Lung microvascular endothelial cell (primary cell): Measurements from ENCODE around the gene FOXP1. TPM values are rescaled to one million over a fixed set of nuclear protein-coding genes. Genes with fewer than 3 reads are reported as not detected.

Experiments used
- DNase-seq, 2 donors: peaks; one replicate each; pipeline versions ENCODE4 v3.0.0 to v3.0.0-alpha.2; 2010; ENCODE audit warnings: low read depth in 2 of 2
- total RNA-seq: library from RNA; depleted of rRNA; stranded (reverse); fragments of >200 nt; gene quantifications from 2 replicates; pipeline ENCODE4 v1.2.1, GENCODE V29; 2014

FOXP1 gene
- total RNA-seq, 1 donor from 2014 or later, result 75.2 TPM

GRCh38 chr3:70952033-70952747, 631.3 kb downstream of the FOXP1 start:
- no peak for DNase-seq

GRCh38 chr3:70951316-70951715, 632.2 kb downstream of the FOXP1 start:
- DNase-seq, result no peak

- no peak for DNase-seq
Observed at GRCh38 chr3:70947579-70947978, 635.9 kb downstream of the FOXP1 start.

- no peak for DNase-seq
Observed at GRCh38 chr3:70943886-70944285, 639.6 kb downstream of the FOXP1 start.

GRCh38 chr3:70933105-70933810, 650.3 kb downstream of the FOXP1 start:
- DNase-seq, result peak; percentile 48 to 78

- DNase-seq, result no peak
Observed at GRCh38 chr3:70930066-70930465, 653.5 kb downstream of the FOXP1 start.

GRCh38 chr3:70927239-70927638, 656.3 kb downstream of the FOXP1 start:
- DNase-seq, result no peak

GRCh38 chr3:70926835-70927234, 656.7 kb downstream of the FOXP1 start:
- no peak for DNase-seq

GRCh38 chr3:70919661-70920060, 663.9 kb downstream of the FOXP1 start:
- no peak for DNase-seq

- DNase-seq, result peak in 1 of 2 donors; percentile 40
Observed at GRCh38 chr3:70919091-70919490, 664.4 kb downstream of the FOXP1 start.

GRCh38 chr3:70916375-70917055, 667.0 kb downstream of the FOXP1 start:
- DNase-seq, result peak; percentile 8 to 35

GRCh38 chr3:70914862-70915261, 668.7 kb downstream of the FOXP1 start:
- no peak for DNase-seq

- no peak for DNase-seq
Observed at GRCh38 chr3:70911719-70912118, 671.8 kb downstream of the FOXP1 start.

GRCh38 chr3:70905491-70905890, 678.0 kb downstream of the FOXP1 start:
- no peak for DNase-seq

Other genes with a start within 250 kb of the FOXP1 start
- gene EIF4E3, start 141.7 kb upstream of the FOXP1 start, total RNA-seq, result 0.60 and 1.3 TPM in 2 replicates
- not detected in 2 replicates for gene GPR27, start 170.1 kb upstream of the FOXP1 start, total RNA-seq
- gene PROK2, start 201.4 kb upstream of the FOXP1 start, total RNA-seq, result not detected in 2 replicates